ENCODE measurements around the gene ZBTB40.

DNA sequence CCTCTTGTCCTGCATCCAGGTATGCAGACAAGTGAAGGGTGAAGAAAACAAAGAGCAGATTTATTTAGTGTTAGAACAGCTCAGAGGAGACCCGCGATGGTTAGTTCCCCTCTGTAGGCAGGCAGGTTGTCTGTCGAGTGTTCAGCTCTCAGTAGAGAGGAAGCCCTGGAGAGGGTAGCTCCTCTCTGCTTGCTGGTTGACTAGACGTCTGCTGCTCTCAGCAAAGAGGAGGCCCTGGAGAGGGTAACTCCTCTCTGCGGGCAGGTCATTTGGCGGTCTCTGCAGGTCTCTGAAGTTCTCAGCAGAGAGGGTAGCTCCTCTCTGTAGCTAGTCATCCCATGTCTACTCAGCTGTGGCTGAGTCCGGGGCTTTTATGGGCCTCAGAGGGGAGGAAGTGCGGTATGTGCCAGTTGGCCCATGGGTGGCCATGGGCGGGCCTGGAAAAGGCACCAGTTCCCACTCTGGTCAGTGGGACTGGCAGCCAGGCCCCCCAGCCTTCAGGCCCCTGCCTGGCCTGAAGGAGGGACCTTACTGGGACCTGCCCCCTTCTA, 13.4 kb downstream of the ZBTB40 start:
- TF ChIP-seq CTCF (IDR thresholded peaks at IDR 0.05; ENCODE audit: insufficient read depth, low read length, poor library complexity, severe bottlenecking) (no peak), EZH2phosphoT487 (conservative IDR thresholded peaks at IDR 0.05; ENCODE audit: low read length) (no peak)
